Uterus (tissue), 4 donors: ENCODE measurements around the gene NT5DC2. TPM values are rescaled to one million over a fixed set of nuclear protein-coding genes. Genes with fewer than 3 reads are reported as not detected.

Experiments
- DNase-seq, 2 donors: peaks; one replicate each; pipeline ENCODE4 v3.0.0-alpha.2; 2019 to 2020
- H3K27ac ChIP-seq, 2 donors: fragments of 200-600 bp; sonication (generic); 1 replicate in 1 of 2; 2 replicates in 1 of 2; pipeline ENCODE4 v1.5.1; 2016 to 2018
- H3K27me3 ChIP-seq, 2 donors: fragments of 200-600 bp; sonication (generic); one replicate each; pipeline ENCODE4 v1.5.1; 2018 to 2019; ENCODE audit warnings: control low read depth in 1 of 2
- H3K36me3 ChIP-seq, 2 donors: fragments of 200-600 bp; sonication (generic); one replicate each; pipeline ENCODE4 v1.5.1; 2019; ENCODE audit warnings: control low read depth in 1 of 2
- H3K4me1 ChIP-seq, 2 donors: fragments of 200-600 bp; sonication (generic); one replicate each; pipeline ENCODE4 v1.5.1; 2018 to 2019; ENCODE audit warnings: control low read depth in 1 of 2
- H3K4me3 ChIP-seq, 2 donors: fragments of 200-600 bp; sonication (generic); 1 replicate in 1 of 2; 2 replicates in 1 of 2; pipeline ENCODE4 v1.5.1; 2018 to 2019; ENCODE audit warnings: mild to moderate bottlenecking in 1 of 2
- H3K9me3 ChIP-seq, 2 donors: fragments of 200-600 bp; sonication (generic); one replicate each; pipeline ENCODE4 v1.5.1; 2019; ENCODE audit warnings: control low read depth in 1 of 2
- CTCF ChIP-seq, 4 experiments: fragments of 200-600 bp in 2 of 4; fragments of 450-650 bp in 2 of 4; sonication (generic) in 2 of 4; IDR thresholded peaks; one replicate each; pipeline ENCODE4 v1.5.1; 2016 to 2019; ENCODE audit warnings: antibody characterized with exemption in 4 of 4, mild to moderate bottlenecking in 2 of 4, moderate library complexity in 1 of 4
- POLR2A ChIP-seq, 2 donors: fragments of 450-650 bp; IDR thresholded peaks; one replicate each; pipeline ENCODE4 v1.6.1; 2016; ENCODE audit warnings: antibody characterized with exemption in 2 of 2, mild to moderate bottlenecking in 1 of 2, moderate library complexity in 1 of 2
- intact Hi-C: fragments of 100-400 bp; cut with DNase I; formaldehyde crosslinking; loops from one replicate; pipeline ENCODE4 v1.15.1; 2023; ENCODE audit warnings: low total_unique reads
- total RNA-seq, 4 donors: library from RNA; depleted of rRNA in 3 of 4; stranded (reverse); fragments of >200 nt in 3 of 4; gene quantifications; one replicate each; pipeline versions ENCODE4 v1.1.0 to v1.2.4, GENCODE V29; 2014 to 2023
- donor health status: DM: yes; HTN: yes; CAD: no.

Gene NT5DC2
- total RNA-seq, 4 donors from 2014 or later: 9.2 to 67.6 (median 29.3) TPM

GRCh38 chr3:52554026-52554755 lies 20.5 kb upstream of the NT5DC2 start:
- no peaks in the 10 kb centered on the region for H3K36me3 ChIP-seq
- TF ChIP-seq POLR2A (IDR thresholded peaks at IDR 0.05) (no peak), CTCF (IDR thresholded peaks at IDR 0.05) (no peak)
- intact Hi-C loops: no loop called here
- H3K27me3 ChIP-seq: no peaks in the 10 kb centered on the region
- H3K9me3 ChIP-seq: no peaks in the 10 kb centered on the region
- no peak overlapping the region for H3K27ac ChIP-seq
- no peaks in the 10 kb centered on the region for H3K4me1 ChIP-seq
- no peak overlapping the region for H3K4me3 ChIP-seq
- DNase-seq: no peak

DNA sequence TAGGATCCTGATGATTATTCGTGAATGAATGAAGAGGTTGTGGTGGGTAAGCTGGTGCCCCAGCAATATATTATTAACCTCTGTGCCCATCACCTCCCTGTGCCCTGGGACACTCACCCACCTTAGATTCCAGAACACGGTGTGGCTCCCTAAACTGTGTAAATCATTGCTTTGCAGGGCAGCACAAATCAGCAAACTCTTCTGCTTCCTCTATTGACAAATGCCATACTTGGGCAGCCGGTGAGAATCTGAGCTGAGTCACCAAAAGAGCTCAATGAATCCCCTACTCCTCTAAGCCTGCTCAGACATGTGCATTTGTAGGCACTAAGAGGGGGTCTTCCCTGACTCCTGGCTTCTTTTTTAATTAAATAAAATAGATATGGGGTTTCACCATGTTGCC lies 18.4 kb upstream of the NT5DC2 start:
- TF ChIP-seq POLR2A (IDR thresholded peaks at IDR 0.05) (no peak), CTCF (IDR thresholded peaks at IDR 0.05) (no peak)
- intact Hi-C loops: no loop called here
- Histone ChIP-seq H3K36me3 (no peaks in the 10 kb centered on the region), H3K9me3 (no peaks in the 10 kb centered on the region), H3K4me1 (no peaks in the 10 kb centered on the region), H3K27me3 (no peaks in the 10 kb centered on the region), H3K27ac (no peak overlapping the region), H3K4me3 (no peak overlapping the region)
- no peak for DNase-seq

DNA sequence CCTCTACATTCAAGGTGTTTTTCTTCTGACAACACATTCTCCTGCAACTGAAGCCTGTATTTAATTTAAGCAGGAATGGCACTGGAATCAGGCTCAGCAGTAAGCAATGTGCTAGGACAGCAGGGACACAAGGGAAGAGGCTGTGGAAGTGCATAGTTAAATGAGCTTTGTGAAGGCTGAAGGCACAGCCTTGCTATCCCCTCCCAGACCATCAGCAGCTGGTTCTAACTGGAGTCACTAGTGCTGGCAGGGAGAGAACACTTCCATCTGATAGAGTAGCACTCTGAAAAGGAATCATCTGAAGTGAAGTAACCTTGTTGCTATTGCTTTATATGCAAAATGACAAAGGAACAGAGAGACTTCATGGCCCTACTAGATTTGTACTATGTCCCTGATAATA lies 17.5 kb upstream of the NT5DC2 start:
- no peak for TF ChIP-seq POLR2A (IDR thresholded peaks at IDR 0.05)
- TF ChIP-seq CTCF (IDR thresholded peaks at IDR 0.05): no peak
- Histone ChIP-seq H3K4me3 (no peak overlapping the region), H3K27ac (no peak overlapping the region), H3K27me3 (no peaks in the 10 kb centered on the region), H3K4me1 (no peaks in the 10 kb centered on the region), H3K9me3 (no peaks in the 10 kb centered on the region), H3K36me3 (no peaks in the 10 kb centered on the region)
- no peak for DNase-seq
- intact Hi-C loops: no loop called here

DNA sequence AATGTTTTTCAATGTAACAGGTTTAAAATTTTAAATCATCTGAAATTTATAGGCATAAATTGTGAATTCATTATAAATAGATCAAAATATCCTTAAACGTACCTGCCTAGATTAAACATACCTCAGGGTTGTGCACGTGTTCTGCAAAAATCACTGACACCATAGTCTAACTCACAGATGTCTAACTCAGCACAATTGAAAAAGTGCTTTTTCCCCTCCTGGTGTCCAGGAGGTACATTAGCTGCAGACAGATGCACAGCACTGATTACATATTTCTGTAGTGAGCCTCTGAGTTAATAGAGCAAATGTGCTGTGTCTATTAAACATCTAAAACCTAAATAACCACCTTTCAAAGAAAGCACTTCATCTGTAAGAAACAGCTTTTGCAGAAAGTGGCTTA lies 13.5 kb upstream of the NT5DC2 start:
- H3K9me3 ChIP-seq: no peaks in the 10 kb centered on the region
- H3K4me1 ChIP-seq: no peaks in the 10 kb centered on the region
- H3K36me3 ChIP-seq: peaks cover 0 to 3% of the 10 kb centered on the region in 2 donors
- TF ChIP-seq POLR2A (IDR thresholded peaks at IDR 0.05): no peak
- TF ChIP-seq CTCF (IDR thresholded peaks at IDR 0.05): no peak
- no peak overlapping the region for H3K4me3 ChIP-seq
- no peaks in the 10 kb centered on the region for H3K27me3 ChIP-seq
- DNase-seq: no peak
- intact Hi-C loops: no loop called here
- H3K27ac ChIP-seq: no peak overlapping the region

GRCh38 chr3:52546111-52546901 lies 12.6 kb upstream of the NT5DC2 start:
- TF ChIP-seq CTCF (IDR thresholded peaks at IDR 0.05): no peak
- no peak for TF ChIP-seq POLR2A (IDR thresholded peaks at IDR 0.05)
- intact Hi-C loops: no loop called here
- H3K4me1 ChIP-seq: no peaks in the 10 kb centered on the region
- H3K36me3 ChIP-seq: peaks cover 0 to 3% of the 10 kb centered on the region in 2 donors
- no peak overlapping the region for H3K4me3 ChIP-seq
- DNase-seq: no peak
- no peaks in the 10 kb centered on the region for H3K27me3 ChIP-seq
- no peak overlapping the region for H3K27ac ChIP-seq
- no peaks in the 10 kb centered on the region for H3K9me3 ChIP-seq
